Fibroblast of lung (primary cell): ENCODE results near the gene CFAP65. TPM values are rescaled to one million over a fixed set of nuclear protein-coding genes. Genes with fewer than 3 reads are reported as not detected.

Experiments used
- DNase-seq, 2 donors: peaks; one replicate each; pipeline versions ENCODE4 v3.0.0 to v3.0.0-alpha.2; 2010; ENCODE audit warnings: low read depth in 2 of 2
- H2AFZ ChIP-seq: 2 replicates; pipeline ENCODE4 v1.5.1; 2012; ENCODE audit warnings: low read length, control low read depth, inconsistent platforms
- H3K27ac ChIP-seq: 2 replicates; pipeline ENCODE4 v1.5.1; 2011; ENCODE audit warnings: low read length, control low read depth; ENCODE audit not compliant: insufficient read depth
- H3K27me3 ChIP-seq: 2 replicates; pipeline ENCODE4 v1.5.1; 2011; ENCODE audit warnings: mild to moderate bottlenecking, low read length; ENCODE audit not compliant: control insufficient read depth, insufficient read depth
- H3K36me3 ChIP-seq: 2 replicates; pipeline ENCODE4 v1.5.1; 2011; ENCODE audit warnings: low read length; ENCODE audit not compliant: control insufficient read depth, insufficient read depth
- H3K4me1 ChIP-seq: 2 replicates; pipeline ENCODE4 v1.5.1; 2011; ENCODE audit warnings: low read length; ENCODE audit not compliant: control insufficient read depth, insufficient read depth; ENCODE audit errors: extremely low read depth
- H3K4me2 ChIP-seq: 2 replicates; pipeline ENCODE4 v1.5.1; 2011; ENCODE audit warnings: low read length, control low read depth; ENCODE audit not compliant: insufficient read depth; ENCODE audit errors: extremely low read depth
- H3K4me3 ChIP-seq, 4 experiments: fragments of 200-600 bp in 1 of 4; sonication (generic) in 1 of 4; replicated peaks in 1 of 4; 2 replicates each; pipeline ENCODE4 v1.5.1; 2011 to 2016; ENCODE audit warnings: low read length in 4 of 4, low read depth in 3 of 4, mild to moderate bottlenecking in 3 of 4, control low read depth in 2 of 4, inconsistent platforms in 1 of 4, mixed read lengths in 1 of 4; ENCODE audit not compliant: insufficient read depth in 1 of 4; ENCODE audit errors: control extremely low read depth in 1 of 4
- H3K79me2 ChIP-seq: 2 replicates; pipeline ENCODE4 v1.5.1; 2012; ENCODE audit warnings: mild to moderate bottlenecking, low read length, inconsistent platforms; ENCODE audit not compliant: control insufficient read depth, insufficient read depth
- H3K9ac ChIP-seq: 2 replicates; pipeline ENCODE4 v1.5.1; 2011; ENCODE audit warnings: mild to moderate bottlenecking, low read length, control low read depth; ENCODE audit not compliant: insufficient read depth
- H3K9me3 ChIP-seq: 2 replicates; pipeline ENCODE4 v1.5.1; 2012; ENCODE audit warnings: low read depth, low read length; ENCODE audit not compliant: control insufficient read depth, insufficient read depth
- H4K20me1 ChIP-seq: 2 replicates; pipeline ENCODE4 v1.5.1; 2011; ENCODE audit warnings: low read length; ENCODE audit not compliant: control insufficient read depth, insufficient read depth; ENCODE audit errors: extremely low read depth
- EZH2 ChIP-seq: IDR thresholded peaks from 2 replicates; pipeline ENCODE4 v1.5.1; 2012; ENCODE audit warnings: low read length, control low read depth, mild to moderate bottlenecking; ENCODE audit errors: missing control alignments
- polyA plus RNA-seq, 2 donors: library from polyadenylated mRNA; depleted of rRNA in 1 of 2; stranded (reverse) in 1 of 2; unstranded in 1 of 2; fragments of >200 nt; gene quantifications; 2 replicates each; pipeline ENCODE4 v1.2.1, GENCODE V29; 2011 to 2012; ENCODE audit warnings: missing spikeins in 1 of 2
- total RNA-seq: library from RNA; depleted of rRNA; stranded (reverse); fragments of >200 nt; gene quantifications from 2 replicates; pipeline ENCODE4 v1.2.1, GENCODE V29; 2014
- TF ChIP-seq, protein P1 (sequence below), 2 donors: IDR thresholded peaks in 1 of 2; conservative IDR thresholded peaks in 1 of 2; 1 replicate in 1 of 2; 2 replicates in 1 of 2; pipeline ENCODE4 v1.5.1; 2011 to 2012; ENCODE audit warnings: low read length in 2 of 2, control low read depth in 1 of 2, inconsistent platforms in 1 of 2, low read depth in 1 of 2, mild to moderate bottlenecking in 1 of 2

CFAP65 gene
- total and polyA plus RNA-seq, 2 donors (not counting 1 experiment from before 2014, with no cell fraction given) = not detected

DNA sequence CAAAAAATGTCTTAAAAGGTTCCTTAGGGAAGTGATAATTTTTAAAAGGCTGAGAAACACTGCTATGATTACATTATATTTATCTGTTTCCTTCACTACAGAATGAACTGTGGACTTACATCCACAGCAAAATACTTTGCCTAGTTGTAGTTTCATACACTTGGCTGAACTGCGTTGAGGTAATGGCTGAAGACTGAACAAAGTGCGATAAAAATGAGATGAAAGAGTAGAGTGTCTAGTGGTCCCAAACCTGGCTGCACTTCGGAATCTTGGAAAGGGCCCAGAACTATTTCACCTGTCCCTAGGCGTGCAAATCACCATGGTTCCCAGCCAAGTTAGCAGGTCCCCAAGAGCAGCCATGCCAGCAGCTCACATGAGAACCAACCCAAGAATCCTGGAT is 37.6 kb upstream of the CFAP65 start:
- Histone ChIP-seq H3K27ac (no peak overlapping the region), H4K20me1 (no peaks in the 10 kb centered on the region), H3K4me2 (no peak overlapping the region), H3K9ac (no peak overlapping the region), H3K4me1 (no peaks in the 10 kb centered on the region), H3K27me3 (no peaks in the 10 kb centered on the region), H3K9me3 (no peaks in the 10 kb centered on the region), H3K36me3 (peaks cover 3% of the 10 kb centered on the region), H3K4me3 (no peak overlapping the region), H2AFZ (no peak overlapping the region), H3K79me2 (no peaks in the 10 kb centered on the region)
- no peak for DNase-seq
- TF ChIP-seq, protein P1, sequence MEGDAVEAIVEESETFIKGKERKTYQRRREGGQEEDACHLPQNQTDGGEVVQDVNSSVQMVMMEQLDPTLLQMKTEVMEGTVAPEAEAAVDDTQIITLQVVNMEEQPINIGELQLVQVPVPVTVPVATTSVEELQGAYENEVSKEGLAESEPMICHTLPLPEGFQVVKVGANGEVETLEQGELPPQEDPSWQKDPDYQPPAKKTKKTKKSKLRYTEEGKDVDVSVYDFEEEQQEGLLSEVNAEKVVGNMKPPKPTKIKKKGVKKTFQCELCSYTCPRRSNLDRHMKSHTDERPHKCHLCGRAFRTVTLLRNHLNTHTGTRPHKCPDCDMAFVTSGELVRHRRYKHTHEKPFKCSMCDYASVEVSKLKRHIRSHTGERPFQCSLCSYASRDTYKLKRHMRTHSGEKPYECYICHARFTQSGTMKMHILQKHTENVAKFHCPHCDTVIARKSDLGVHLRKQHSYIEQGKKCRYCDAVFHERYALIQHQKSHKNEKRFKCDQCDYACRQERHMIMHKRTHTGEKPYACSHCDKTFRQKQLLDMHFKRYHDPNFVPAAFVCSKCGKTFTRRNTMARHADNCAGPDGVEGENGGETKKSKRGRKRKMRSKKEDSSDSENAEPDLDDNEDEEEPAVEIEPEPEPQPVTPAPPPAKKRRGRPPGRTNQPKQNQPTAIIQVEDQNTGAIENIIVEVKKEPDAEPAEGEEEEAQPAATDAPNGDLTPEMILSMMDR (conservative IDR thresholded peaks at IDR 0.05 in 1 of 2, IDR thresholded peaks at IDR 0.05 in 1 of 2; ENCODE audit: low read depth in 1 of 2, low read length in 2 of 2) = no peak
- TF ChIP-seq EZH2 = no peak

GRCh38 chr2:219078126-219078525 is 36.8 kb upstream of the CFAP65 start:
- H3K36me3 ChIP-seq = peaks cover 3% of the 10 kb centered on the region
- no peaks in the 10 kb centered on the region for H3K4me1 ChIP-seq
- no peaks in the 10 kb centered on the region for H3K27me3 ChIP-seq
- no peak overlapping the region for H2AFZ ChIP-seq
- no peak overlapping the region for H3K9ac ChIP-seq
- no peak for TF ChIP-seq EZH2
- TF ChIP-seq, protein P1 (conservative IDR thresholded peaks at IDR 0.05 in 1 of 2, IDR thresholded peaks at IDR 0.05 in 1 of 2; ENCODE audit: low read depth in 1 of 2, low read length in 2 of 2) = peak in 1 of 2 donors; percentile 33
- H3K27ac ChIP-seq = no peak overlapping the region
- H4K20me1 ChIP-seq = no peaks in the 10 kb centered on the region
- no peaks in the 10 kb centered on the region for H3K9me3 ChIP-seq
- no peak for DNase-seq
- no peak overlapping the region for H3K4me2 ChIP-seq
- no peaks in the 10 kb centered on the region for H3K79me2 ChIP-seq
- no peak overlapping the region for H3K4me3 ChIP-seq

GRCh38 chr2:219076253-219076652 is 34.9 kb upstream of the CFAP65 start:
- peaks cover 3% of the 10 kb centered on the region for H3K36me3 ChIP-seq
- H2AFZ ChIP-seq = no peak overlapping the region
- DNase-seq = no peak
- no peak overlapping the region for H3K27ac ChIP-seq
- TF ChIP-seq, protein P1 (conservative IDR thresholded peaks at IDR 0.05 in 1 of 2, IDR thresholded peaks at IDR 0.05 in 1 of 2; ENCODE audit: low read depth in 1 of 2, low read length in 2 of 2) = no peak
- no peak for TF ChIP-seq EZH2
- H3K4me1 ChIP-seq = no peaks in the 10 kb centered on the region
- no peaks in the 10 kb centered on the region for H3K9me3 ChIP-seq
- no peak overlapping the region for H3K9ac ChIP-seq
- H3K79me2 ChIP-seq = no peaks in the 10 kb centered on the region
- H3K27me3 ChIP-seq = no peaks in the 10 kb centered on the region
- H3K4me3 ChIP-seq = no peak overlapping the region
- no peaks in the 10 kb centered on the region for H4K20me1 ChIP-seq
- H3K4me2 ChIP-seq = no peak overlapping the region
